Endothelial cell of umbilical vein (primary cell): ENCODE data around the gene WRAP53. TPM values are rescaled to one million over a fixed set of nuclear protein-coding genes. Genes with fewer than 3 reads are reported as not detected.

Source experiments
- BruUV-seq: library from RNA; stranded (reverse); fragments of 400-500 nt; replicated peaks from 2 replicates; lab custom pipeline; 2021; lab: Mats Ljungman, UMichigan
- CTCF ChIA-PET: fragments of 300-600, 350-600 bp; sonication (Branson Sonifier 250); formaldehyde crosslinking; loops from one replicate; lab custom pipeline; 2021; ENCODE audit warnings: antibody characterized with exemption, inconsistent platforms; lab: Charles Lee
- POLR2A ChIA-PET: fragments of 300-600, 350-600 bp; sonication (Branson Sonifier 250); formaldehyde crosslinking; loops from one replicate; lab custom pipeline; 2021; ENCODE audit warnings: antibody characterized with exemption, inconsistent platforms; lab: Charles Lee
- DNase-seq: peaks from one replicate; pipeline ENCODE4 v3.0.0-alpha.2; 2011; ENCODE audit warnings: low read depth, low spot score
- FAIRE-seq: peaks from 2 replicates; lab custom pipeline; 2011; peaks lifted over from hg19 to GRCh38; lab: Jason Lieb, UNC
- H2AFZ ChIP-seq: 2 replicates; pipeline ENCODE4 v1.6.0; 2012; ENCODE audit warnings: low read depth, low read length, control low read depth, inconsistent platforms
- H3K27ac ChIP-seq: 2 replicates; pipeline ENCODE4 v1.5.1; 2011; ENCODE audit warnings: low read depth, mild to moderate bottlenecking, control low read depth, low read length, moderate library complexity; ENCODE audit not compliant: insufficient read depth
- H3K27me3 ChIP-seq, 2 experiments: 2 replicates each; pipeline versions ENCODE4 v1.6.0 to v1.6.1; 2011; ENCODE audit warnings: low read length in 2 of 2, mixed read lengths in 1 of 2; ENCODE audit not compliant: control insufficient read depth in 2 of 2, insufficient read depth in 2 of 2
- H3K36me3 ChIP-seq, 2 experiments: 2 replicates in 1 of 2; 3 replicates in 1 of 2; pipeline ENCODE4 v1.5.1; 2011; ENCODE audit warnings: low read length in 2 of 2, mild to moderate bottlenecking in 1 of 2, moderate library complexity in 1 of 2; ENCODE audit not compliant: control insufficient read depth in 2 of 2, insufficient read depth in 2 of 2; ENCODE audit errors: extremely low read depth in 1 of 2
- H3K4me1 ChIP-seq: 3 replicates; pipeline ENCODE4 v1.5.1; 2011; ENCODE audit warnings: mild to moderate bottlenecking, low read length; ENCODE audit not compliant: control insufficient read depth, insufficient read depth; ENCODE audit errors: extremely low read depth
- H3K4me2 ChIP-seq: 2 replicates; pipeline ENCODE4 v1.6.1; 2011; ENCODE audit warnings: low read length, control low read depth, mixed read lengths; ENCODE audit not compliant: insufficient read depth
- H3K4me3 ChIP-seq, 3 experiments: fragments of 200-600 bp in 1 of 3; sonication (generic), shearing (Covaris generic) in 1 of 3; replicated peaks in 1 of 3; 2 replicates each; pipeline ENCODE4 v1.5.1; 2011 to 2016; ENCODE audit warnings: control low read depth in 3 of 3, low read length in 3 of 3, mild to moderate bottlenecking in 2 of 3, inconsistent platforms in 1 of 3, low read depth in 1 of 3, moderate library complexity in 1 of 3; ENCODE audit not compliant: insufficient read depth in 1 of 3
- H3K79me2 ChIP-seq: 2 replicates; pipeline ENCODE4 v1.6.0; 2012; ENCODE audit warnings: low read length, inconsistent platforms; ENCODE audit not compliant: control insufficient read depth, insufficient read depth
- H3K9ac ChIP-seq: replicated peaks from 2 replicates; pipeline ENCODE3; 2011; ENCODE audit warnings: low read length, control low read depth; ENCODE audit not compliant: insufficient read depth; ENCODE audit errors: extremely low read depth
- H3K9me1 ChIP-seq: replicated peaks from 3 replicates; pipeline ENCODE4 v1.6.0; 2011; ENCODE audit warnings: mild to moderate bottlenecking, low read length; ENCODE audit not compliant: control insufficient read depth, insufficient read depth; ENCODE audit errors: extremely low read depth
- H3K9me3 ChIP-seq: replicated peaks from 2 replicates; pipeline ENCODE4 v1.5.1; 2012; ENCODE audit warnings: low read length, inconsistent platforms; ENCODE audit not compliant: control insufficient read depth, insufficient read depth
- H4K20me1 ChIP-seq: replicated peaks from 2 replicates; pipeline ENCODE3; 2011; ENCODE audit warnings: mild to moderate bottlenecking, low read length; ENCODE audit not compliant: control insufficient read depth, insufficient read depth; ENCODE audit errors: extremely low read depth
- CTCF ChIP-seq, 2 donors: IDR thresholded peaks; 1 replicate in 1 of 2; 2 replicates in 1 of 2; pipeline ENCODE4 v1.5.1; 2011; ENCODE audit warnings: low read length in 2 of 2, mild to moderate bottlenecking in 2 of 2, moderate library complexity in 2 of 2, control low read depth in 1 of 2, inconsistent platforms in 1 of 2, low read depth in 1 of 2; ENCODE audit not compliant: insufficient read depth in 1 of 2; ENCODE audit errors: extremely low read depth in 1 of 2
- EZH2 ChIP-seq: IDR thresholded peaks from 2 replicates; pipeline ENCODE4 v1.6.1; 2012; ENCODE audit warnings: borderline replicate concordance, low read depth, mild to moderate bottlenecking, moderate library complexity, low read length, inconsistent platforms; ENCODE audit not compliant: severe bottlenecking
- FOS ChIP-seq: IDR thresholded peaks from 2 replicates; pipeline ENCODE4 v1.6.1; 2011; ENCODE audit warnings: mild to moderate bottlenecking, low read length, moderate library complexity, borderline replicate concordance; ENCODE audit not compliant: insufficient read depth
- GATA2 ChIP-seq: IDR thresholded peaks from 2 replicates; pipeline ENCODE4 v1.7.0; 2011; ENCODE audit warnings: low read depth, mild to moderate bottlenecking, moderate library complexity, mixed read lengths, low read length; ENCODE audit not compliant: insufficient read length, insufficient read depth
- JUN ChIP-seq: IDR thresholded peaks from 2 replicates; pipeline ENCODE4 v1.6.1; 2011; ENCODE audit warnings: borderline replicate concordance, low read depth; ENCODE audit not compliant: insufficient read length, insufficient read depth
- MAX ChIP-seq: IDR thresholded peaks from 2 replicates; pipeline ENCODE4 v1.6.1; 2011; ENCODE audit not compliant: insufficient read depth, insufficient read length
- MYC ChIP-seq: IDR thresholded peaks from one replicate; pipeline ENCODE4 v1.6.1; 2011; ENCODE audit warnings: mild to moderate bottlenecking, low read depth, low read length
- POLR2A ChIP-seq: IDR thresholded peaks from 2 replicates; pipeline ENCODE4 v1.6.1; 2012; ENCODE audit warnings: low read depth, mild to moderate bottlenecking, control low read depth, low read length
- POLR2AphosphoS5 ChIP-seq: IDR thresholded peaks from 2 replicates; pipeline ENCODE4 v1.6.1; 2012; ENCODE audit warnings: low read depth, mild to moderate bottlenecking, control low read depth, low read length, moderate library complexity; ENCODE audit not compliant: insufficient read depth
- dilution Hi-C: fragments of 300-500 bp; cut with MboI; formaldehyde crosslinking; loops from one replicate; pipeline ENCODE4 v1.15.0; 2019; ENCODE audit warnings: low sequenced_read_pairs; ENCODE audit not compliant: extremely low pct_ligation_motif_present
- intact Hi-C: fragments of 100-400 bp; cut with micrococcal nuclease; formaldehyde crosslinking; loops from one replicate; pipeline ENCODE4 v1.10.0; 2022
- polyA plus RNA-seq, 4 experiments: library from polyadenylated mRNA; depleted of rRNA in 3 of 4; stranded (reverse) in 3 of 4; unstranded in 1 of 4; fragments of >200 nt; gene quantifications; 2 replicates each; pipeline versions ENCODE4 v1.2.1 to v1.2.3, GENCODE V29; 2011 to 2012; ENCODE audit warnings: missing spikeins in 1 of 4
- total RNA-seq: library from RNA; stranded (reverse); gene quantifications from 2 replicates; pipeline ENCODE4 v1.2.3, GENCODE V29; 2021

Gene WRAP53
- total and polyA plus RNA-seq, 2 donors (not counting 3 experiments of a cell fraction or from before 2014, with no cell fraction given), result 17.9 to 28.0 TPM

- H3K9me3 ChIP-seq, result no peaks in the 10 kb centered on the region
- no peak for TF ChIP-seq POLR2AphosphoS5
- TF ChIP-seq JUN, result no peak
- TF ChIP-seq EZH2, result no peak
- TF ChIP-seq POLR2A, result no peak
- no peak for TF ChIP-seq GATA2
- no peak for TF ChIP-seq MYC
- no peak for TF ChIP-seq CTCF (IDR thresholded peaks at IDR 0.05; ENCODE audit: extremely low read depth in 1 of 2, insufficient read depth in 1 of 2, low read depth in 1 of 2, low read length in 2 of 2)
- TF ChIP-seq FOS, result no peak
- TF ChIP-seq MAX, result no peak
- no peaks in the 10 kb centered on the region for H4K20me1 ChIP-seq
- H3K4me1 ChIP-seq, result no peaks in the 10 kb centered on the region
- no peaks in the 10 kb centered on the region for H3K36me3 ChIP-seq
- no peaks in the 10 kb centered on the region for H3K79me2 ChIP-seq
- H3K4me2 ChIP-seq, result no peak overlapping the region
- dilution Hi-C loops (no loop called here), intact Hi-C loops (no loop called here)
- DNase-seq (no peak), FAIRE-seq (no peak)
- H3K27ac ChIP-seq, result no peak overlapping the region
- no peak overlapping the region for H3K9ac ChIP-seq
- H3K4me3 ChIP-seq, result no peak overlapping the region
- peaks cover 29 to 43% of the 10 kb centered on the region in 2 experiments for H3K27me3 ChIP-seq
- ChIA-PET POLR2A (no interaction called here), CTCF (interaction anchor here (0.7 kb wide), 1 partner anchor 32 kb away, joined by 3 read pairs; the partner anchor contains the start of gene TP53)
- H3K9me1 ChIP-seq, result no peaks in the 10 kb centered on the region
- BruUV-seq, result no TSS peak
- no peak overlapping the region for H2AFZ ChIP-seq
Measured at GRCh38 chr17:7654832-7655540, 33.3 kb upstream of the WRAP53 start.
